NAMALWA (cell line): ENCODE measurements around the gene STRA8.

Experiments used
- DNase-seq: peaks from one replicate; pipeline ENCODE4 v3.0.0-alpha.2; 2015; ENCODE audit warnings: low spot score

The STRA8 gene, protein sequence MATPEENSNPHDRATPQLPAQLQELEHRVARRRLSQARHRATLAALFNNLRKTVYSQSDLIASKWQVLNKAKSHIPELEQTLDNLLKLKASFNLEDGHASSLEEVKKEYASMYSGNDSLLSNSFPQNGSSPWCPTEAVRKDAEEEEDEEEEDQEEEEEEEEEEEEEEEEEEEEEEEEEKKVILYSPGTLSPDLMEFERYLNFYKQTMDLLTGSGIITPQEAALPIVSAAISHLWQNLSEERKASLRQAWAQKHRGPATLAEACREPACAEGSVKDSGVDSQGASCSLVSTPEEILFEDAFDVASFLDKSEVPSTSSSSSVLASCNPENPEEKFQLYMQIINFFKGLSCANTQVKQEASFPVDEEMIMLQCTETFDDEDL

DNA sequence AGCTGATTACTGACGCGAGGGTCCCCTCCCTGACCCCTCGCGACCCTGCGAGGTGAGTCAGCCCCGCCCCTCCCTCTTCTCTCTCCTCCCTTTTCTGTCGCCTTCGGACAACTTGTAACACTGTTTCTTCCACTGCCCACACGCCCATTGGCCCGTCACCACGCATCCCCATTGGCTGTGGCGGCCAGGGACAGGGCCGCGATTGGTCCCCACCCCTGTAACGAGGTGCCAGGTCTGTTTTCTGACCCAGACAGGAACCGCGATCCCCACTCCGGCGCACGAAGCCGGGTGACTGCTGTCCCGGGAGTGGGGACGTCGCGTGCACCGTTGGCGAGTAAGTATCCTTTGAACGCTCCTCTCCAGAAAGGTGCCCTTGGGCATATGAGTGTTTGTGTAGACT lies at the start of gene STRA8:
TSS of gene STRA8 (plus strand) at position 269 of the 400 bp plus-strand sequence. CDS start 6,687 bp downstream, outside the sequence.
- no peak for DNase-seq

DNA sequence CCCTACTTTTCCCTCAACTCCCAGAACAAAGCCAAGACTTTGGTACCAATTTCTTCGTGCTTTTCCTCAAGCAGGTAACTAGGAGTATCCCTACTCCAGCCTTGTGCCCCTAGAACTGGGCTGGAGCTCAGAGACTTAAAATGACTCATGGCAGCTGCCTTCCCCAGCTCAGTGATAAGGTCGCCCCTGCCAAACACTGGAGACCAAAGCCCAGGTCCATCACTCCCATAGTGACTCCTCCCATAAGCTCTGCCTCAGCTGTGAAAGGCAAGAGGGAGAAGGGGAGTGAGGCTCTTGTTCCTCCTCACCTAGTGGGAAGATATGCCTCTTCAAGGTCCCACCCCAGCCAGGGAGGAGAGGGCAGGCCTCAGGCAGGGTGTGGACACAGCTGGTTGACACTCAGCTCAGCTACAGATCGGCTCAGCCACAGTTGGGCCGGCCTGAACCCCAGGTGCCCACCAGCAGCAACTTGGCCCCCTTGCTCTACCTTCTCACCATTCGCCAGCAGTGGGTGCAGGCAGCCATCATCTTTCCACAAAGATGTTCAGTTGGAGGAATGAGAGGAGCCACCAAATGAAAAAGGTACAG lies 49.3 kb upstream of the STRA8 start:
- DNase-seq: no peak

DNA sequence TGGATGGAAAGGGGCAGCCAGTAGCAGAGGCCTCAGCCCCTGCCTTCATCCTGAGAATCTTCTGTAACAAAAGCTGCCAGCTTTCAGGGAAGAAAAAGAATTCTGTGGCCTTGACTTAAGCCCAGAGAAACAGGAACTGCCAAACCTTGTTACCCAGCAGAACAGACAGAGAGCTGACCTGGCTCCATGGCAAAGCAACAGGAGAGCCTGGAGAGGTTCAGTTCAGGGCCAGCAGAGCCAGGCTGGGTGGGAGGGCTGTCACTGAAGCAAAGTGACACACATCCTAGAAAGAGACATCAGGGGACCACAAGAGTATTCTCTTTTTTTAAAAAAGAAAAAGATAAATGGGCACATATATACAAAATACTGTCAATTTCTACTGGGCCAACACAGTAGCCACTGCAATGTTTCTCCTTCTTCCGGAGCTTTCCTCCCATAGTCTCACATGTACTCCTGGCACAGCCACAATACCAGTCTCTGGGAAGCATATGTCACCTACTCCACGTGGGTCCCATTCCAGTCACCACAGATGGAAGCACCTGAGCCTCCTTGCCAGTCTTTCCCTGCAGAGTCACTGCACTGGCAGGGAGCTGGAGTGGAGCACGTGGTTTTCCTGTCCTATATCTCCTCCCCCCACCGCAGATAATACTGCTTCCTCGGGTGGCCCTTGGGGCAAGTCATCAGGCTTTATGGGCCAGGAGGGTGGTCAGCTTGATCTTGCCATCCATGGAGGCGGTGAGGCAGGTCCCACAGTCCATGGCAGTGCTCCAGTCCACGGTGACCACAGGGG lies 48.0 kb upstream of the STRA8 start:
- no peak for DNase-seq

DNA sequence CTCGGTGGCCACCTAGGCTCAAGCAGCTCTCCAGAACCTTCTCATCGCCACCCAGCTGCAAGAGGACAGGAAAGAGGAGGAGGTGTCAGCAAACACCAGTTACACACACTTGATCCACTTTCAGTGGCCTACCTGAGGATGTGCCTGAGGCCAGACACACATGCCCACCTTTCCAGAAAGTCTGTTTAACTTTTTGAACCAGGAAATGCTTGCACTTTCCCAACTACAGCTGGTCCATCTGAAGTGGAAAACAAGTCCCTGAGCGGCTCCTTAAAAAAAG lies 47.4 kb upstream of the STRA8 start:
- no peak for DNase-seq

DNA sequence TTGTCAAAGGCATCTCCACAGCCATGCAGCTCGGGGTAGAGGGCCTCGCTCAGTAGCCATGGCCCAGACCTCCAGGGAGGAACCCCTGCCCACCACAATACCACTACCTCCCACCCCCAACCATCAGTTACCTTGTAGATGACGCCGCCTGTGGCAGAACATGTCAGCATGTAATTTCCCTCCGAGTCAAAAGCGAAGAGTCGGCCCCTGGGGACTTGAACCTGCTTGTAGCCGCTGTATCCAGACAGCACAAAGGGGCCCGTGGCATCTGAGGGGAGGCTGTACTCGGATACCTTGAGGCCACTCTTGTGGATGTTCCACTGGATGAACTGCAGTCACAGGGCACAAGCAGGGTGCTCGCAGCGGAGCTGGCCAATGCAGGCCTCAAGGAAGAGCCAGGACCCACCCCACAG lies 46.8 kb upstream of the STRA8 start:
- DNase-seq: no peak

DNA sequence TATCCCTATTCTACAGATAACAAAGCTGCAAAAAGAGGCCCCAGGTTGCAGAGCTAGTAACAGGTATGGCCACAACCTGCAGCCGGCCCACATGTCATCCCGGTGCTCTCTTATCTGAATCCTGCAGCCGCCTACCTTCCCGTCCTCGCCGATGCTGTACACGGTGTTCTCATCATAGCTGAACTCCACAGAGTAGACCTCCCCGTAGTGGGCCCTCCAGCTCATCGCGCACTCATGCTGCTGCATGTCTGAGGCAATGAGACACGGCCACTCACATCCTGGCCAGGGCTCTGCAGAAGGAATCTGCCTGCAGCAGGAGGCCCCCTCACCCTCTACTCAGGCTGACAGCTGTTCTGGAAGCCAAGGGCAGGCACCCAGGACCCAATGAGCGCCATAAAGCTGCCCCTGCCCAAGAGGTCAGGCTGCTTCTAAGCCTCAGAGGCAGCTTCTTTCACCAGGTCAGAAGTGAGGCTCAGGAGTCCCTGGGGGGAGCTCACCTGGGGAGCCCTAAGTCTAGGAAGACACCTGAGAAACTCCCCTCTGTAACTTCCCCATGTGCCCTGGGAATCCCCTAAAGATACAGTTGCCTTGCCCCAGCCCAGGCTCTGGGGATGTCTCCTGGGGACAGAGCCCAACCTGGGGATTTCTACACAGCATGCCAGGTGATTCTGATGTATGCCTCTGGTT lies 45.2 kb upstream of the STRA8 start:
- no peak for DNase-seq

DNA sequence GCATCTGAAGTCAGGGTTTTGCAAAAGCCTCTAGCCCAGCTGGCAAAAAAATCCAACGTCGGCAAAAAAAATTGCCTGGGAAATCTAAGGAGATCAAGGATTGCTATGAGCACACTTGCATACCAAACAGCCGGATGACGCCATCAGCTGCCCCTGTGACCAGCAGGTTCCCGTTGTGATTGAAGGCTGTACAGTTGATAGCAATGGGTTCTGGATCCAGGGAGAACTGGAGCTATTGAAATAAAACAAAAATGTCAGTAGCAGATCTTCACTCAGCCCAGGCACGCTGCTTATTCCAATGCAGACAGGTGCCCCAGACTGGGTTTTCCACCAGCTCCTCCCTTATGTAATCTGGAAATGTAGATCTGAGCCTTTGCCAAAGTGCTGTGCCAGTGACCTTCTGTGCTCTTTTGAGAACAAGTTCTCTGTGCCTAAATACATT lies 44.4 kb upstream of the STRA8 start:
- no peak for DNase-seq

DNA sequence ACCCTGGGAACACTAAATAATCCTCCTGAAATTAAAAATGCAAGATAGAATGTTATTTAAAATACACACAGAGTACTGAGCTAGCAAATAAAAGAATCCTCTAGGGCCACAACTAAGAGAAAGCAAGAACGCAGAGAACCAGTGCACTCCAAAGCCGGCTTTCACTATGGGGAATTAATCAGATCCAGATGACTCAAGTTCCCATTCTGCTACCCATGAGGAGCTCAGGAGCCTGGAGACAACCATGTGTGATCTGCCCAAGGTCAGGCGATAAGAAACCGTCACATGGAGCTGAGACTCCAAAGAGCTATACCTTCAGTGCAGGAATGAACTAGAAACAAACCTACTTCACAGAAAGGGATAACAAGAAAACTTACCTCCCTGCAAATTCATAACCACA lies 43.7 kb upstream of the STRA8 start:
- DNase-seq: no peak

DNA sequence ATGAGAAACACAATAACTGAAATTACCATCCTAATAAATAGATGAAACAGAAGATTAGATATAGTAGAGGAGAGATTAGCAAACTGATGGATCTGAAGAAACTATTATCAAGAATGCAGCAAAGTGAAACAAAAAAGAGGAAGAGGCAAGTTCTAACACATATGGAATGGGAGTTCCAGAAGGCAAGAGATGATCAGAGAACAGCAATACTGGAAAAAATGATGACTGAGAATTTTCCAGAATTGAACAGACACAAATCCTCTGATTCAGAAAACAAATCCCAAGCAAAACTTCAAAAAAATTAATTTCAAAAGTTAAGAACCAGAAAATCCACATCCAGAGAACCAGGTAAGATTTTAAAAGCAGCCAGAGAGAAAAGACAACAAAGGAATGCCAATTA lies 42.9 kb upstream of the STRA8 start:
- DNase-seq: no peak

DNA sequence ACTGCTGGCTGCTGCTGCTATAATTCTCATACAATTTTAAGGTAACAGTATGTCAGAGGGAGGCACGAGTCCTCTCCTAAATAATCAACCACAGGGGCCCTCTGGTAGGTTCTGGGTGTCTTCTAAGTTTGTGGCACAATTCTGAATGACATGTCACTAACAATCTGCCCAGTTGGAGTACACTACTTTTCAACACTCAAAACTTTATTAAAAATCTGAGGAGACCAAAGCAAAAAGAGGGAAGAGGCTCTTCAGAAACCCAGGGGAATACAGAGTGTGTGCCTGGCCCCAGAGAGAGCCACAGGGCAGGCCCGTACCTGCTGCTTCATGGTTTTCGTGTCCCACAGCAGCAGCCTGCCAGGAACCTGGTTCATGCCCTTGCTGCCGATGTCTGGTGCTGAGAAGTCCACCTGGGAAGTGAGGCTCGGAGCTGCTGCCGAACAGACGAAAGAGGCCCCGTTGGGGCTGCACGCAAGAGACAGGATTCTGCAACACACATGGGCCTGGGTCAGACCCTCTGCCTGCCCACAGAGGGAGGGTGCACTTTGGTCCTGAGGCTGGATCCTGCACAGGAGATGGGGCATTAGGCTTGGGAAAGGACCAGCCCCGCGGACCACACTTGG lies 40.6 kb upstream of the STRA8 start:
- DNase-seq: no peak

DNA sequence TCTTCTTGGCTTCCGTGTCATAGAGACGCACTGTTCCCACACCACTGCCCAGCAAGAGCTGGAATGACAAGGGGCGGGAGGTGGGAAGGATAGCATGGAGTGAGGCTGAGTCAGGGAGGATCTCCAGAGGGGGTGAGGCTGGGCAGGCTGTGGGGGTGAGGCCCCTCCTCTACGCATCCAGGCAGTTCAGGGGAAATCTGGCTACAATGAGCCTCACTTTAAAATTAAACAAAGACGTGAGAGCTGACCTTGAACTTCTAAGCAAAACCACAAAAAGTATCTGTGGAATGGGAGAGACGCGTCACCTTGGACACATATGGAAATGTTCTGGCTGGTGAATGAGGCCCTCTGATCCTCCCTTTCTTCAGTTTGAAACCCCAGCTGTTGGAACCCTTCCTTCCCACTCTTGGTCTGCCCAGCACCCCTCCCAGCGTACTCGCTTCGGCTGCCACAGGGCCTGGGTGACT lies 40.0 kb upstream of the STRA8 start:
- no peak for DNase-seq

DNA sequence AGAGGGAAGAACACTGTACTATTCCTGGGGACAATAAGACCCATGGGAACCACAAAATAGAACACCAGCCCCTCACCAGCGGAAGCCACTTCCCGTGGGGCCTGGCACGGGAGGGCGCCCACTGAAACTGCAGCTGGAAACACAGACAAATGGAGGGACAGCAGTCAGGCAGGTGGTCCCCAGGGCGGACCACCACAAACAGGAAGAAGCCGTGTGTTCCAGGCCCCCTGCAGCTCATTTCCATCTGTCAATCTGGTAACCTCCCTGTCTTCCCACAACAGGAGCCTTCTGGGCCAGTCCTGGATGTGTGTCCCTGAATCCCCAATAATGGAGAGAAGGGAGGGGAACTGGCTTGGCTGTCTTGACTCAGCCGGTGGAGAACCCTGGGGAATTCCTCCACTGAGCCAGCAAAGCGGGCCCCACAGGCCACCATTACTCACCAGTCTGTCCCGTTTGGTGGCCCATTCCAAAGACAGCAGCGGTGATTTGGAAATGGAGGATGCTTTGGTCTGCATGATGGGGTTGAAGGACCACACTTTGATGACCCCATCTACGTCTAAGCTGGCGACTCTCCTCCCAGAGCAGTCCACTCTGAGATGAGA lies 39.0 kb upstream of the STRA8 start:
- no peak for DNase-seq

DNA sequence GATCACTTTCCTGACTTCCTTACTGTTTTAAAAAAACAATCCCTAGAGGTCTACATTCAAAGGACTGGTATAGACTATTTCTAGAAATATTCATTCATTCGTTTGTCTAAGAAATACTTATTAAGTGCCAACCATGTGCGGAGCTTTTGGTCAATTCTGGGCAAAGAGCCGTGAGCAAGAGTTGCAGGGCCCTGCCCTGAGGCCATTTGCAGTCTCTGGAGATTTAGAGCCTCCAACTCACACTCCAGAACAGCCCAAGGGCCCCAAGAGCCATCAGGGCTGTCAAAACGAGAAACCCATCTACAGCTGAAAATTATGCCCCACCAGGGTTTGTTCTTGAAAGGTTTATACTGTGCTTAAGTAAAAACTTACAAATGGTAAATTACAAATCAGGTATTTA lies 38.5 kb upstream of the STRA8 start:
- DNase-seq: no peak

DNA sequence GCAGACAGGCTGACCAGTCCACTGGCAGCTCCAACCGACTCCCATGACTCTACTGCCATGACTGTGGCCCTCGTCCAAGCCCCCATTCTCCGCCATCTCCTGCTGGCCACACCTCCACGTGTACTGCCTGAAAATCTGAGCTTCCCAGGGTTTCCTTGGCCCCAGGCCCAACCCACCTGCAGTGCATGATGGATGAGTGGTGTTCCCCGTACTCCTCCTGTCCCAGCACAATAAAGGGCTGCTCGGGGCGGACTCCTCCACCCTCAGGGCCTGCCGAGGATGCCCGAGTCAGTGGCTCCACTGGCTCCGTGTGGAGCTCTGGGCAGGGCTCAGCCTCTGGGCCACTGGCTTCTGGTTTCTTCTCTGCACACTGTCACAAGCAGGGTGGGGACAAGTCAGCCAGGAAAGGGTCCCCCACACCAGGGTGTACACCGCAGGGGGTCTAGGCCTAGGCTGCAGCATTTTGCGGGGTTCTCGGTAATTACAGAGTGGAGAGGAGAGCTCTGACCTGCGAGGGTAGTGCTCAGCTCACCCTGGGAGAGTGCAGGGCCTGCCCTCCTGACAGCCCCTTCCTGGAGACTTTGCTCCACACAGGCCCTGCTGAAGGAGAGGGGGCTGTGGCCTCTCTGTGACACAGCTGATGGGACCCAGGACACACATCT lies 37.5 kb upstream of the STRA8 start:
- DNase-seq: no peak

DNA sequence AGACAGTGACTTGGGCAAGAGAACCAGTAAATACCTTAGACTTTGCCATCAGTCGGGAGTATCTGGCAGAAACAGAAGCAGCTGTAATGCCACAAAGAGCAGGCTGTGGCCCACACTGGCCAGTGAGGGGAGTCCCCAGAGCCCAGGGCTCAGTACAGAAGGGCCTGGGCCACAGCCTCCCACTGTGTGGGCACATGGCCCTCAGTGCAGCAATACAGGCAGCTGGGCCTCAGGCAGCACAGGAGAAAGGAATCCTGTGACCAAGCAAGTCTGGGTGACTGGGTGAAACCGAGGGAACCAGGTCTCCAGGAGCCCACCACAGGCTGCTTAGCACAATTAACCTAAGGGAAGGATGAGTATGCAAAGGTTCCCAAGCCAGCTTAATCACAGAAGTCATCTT lies 36.3 kb upstream of the STRA8 start:
- no peak for DNase-seq

DNA sequence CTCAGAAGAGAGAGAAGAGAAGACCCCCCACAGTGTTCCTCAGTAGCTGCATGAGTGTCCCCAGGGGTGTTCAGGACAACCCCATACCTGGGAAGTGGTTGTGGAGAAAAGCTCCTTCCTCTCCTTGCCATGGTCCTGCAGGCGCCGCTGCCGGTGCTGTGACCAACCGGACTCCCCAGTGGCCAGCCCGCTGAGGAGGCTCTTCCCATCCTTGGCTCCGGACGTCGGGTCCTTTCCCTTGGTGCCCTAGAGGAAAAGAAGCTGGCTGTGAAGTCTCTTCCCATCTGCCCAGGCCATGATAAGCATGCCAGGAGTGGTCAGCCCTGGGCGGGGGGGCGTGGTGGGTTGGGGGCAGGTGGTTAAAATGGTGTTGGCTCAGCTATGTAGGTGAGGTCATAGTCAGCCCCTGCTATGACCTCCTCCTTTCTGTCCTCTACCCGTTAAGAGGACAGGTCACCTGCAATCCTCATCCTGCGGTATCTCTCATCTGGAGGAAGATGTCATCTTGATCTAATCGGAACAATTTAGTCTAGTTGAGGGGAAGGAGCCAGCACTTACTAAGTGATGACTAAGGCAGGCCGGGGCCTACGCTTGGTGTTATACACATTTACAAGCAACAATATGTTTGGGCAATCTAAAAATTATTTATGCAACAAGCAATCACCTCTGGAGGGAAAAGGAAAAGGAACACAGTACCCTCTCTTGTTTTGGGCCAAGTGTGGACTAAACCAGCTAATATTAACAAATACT lies 35.6 kb upstream of the STRA8 start:
- no peak for DNase-seq

DNA sequence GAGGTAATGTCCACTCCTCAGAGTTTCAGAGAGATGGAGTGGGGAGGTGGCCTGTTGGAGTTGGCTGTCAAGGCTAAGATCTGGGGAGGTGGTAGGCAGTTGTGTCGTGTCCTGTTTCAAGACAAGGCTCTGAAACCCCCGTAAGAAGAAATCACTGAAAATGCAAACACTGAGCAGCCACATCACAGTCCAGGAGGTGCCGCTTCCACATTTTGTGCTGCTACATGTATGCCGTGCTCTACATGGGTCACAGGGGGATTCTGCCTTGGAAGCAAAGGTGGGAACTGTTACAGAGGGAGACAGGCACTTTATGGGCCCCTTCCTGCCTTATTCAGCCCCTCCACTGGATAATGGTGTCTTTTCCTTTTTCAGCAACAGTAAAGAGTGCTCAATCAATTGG lies 34.2 kb upstream of the STRA8 start:
- no peak for DNase-seq

DNA sequence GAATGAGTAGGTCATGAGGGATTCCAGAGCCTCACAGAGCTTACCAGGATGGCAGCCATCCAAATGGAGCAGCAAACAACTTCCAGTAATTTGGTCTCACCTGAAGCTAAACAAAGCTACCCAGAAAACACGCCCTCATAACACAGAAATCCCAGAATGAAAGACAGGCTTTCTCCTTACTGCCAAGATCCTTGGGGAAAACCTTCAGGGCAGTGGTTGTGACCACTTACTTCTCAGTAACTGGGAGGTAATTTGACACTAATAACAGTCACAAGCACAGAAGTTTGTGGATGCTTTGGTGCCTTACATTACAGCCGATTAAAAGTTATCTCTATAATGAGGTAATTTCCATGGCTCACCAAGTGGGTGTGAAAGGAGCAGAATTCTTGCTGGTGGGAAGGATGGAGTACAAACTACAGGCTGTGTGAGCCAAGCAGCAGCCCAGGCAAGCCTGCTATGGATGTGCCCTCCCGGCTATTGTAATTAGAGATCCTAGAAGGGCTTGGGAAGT lies 32.8 kb upstream of the STRA8 start:
- DNase-seq: no peak

DNA sequence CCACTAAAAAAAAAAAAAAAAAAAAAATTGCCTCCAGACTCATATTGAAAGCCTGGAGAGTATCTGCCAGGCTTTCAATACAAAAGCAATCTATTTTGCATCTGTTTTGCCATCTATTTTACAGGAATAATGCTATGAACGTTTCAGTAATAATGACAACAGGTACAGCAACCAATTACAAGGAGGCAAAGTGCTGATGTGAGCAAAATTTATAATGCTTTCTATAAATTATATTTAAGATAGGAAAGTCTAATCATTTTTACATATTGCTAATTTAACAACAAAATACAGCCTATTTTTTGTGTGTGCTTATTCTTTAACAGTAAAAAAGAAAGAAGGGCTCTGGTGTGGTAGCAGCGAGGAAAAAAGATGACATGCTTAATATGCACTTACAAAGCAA lies 32.3 kb upstream of the STRA8 start:
- DNase-seq: no peak

DNA sequence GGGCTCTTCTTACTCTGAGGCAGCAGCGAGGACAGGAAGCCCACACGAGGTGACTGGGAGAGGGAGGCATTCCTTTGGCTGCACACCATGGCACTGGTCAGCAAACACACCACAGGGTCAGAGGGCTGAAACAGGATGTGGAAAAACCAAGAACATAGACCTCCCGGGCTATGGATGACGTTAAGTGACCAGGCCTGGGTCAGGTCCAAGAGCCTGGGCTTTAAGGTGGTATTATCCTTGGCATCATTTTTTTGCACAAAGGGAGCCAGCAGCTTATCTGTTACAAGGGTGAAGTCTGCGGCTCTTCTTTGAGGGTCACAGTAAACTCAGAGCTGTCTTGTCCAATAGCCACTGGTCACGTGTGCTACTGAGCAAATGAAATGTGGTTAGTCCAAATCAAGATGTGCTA lies 29.3 kb upstream of the STRA8 start:
- DNase-seq: no peak
